Islet precursor cell (in vitro differentiated cells): ENCODE data around the gene KCND3.
"Not testable (repeated sequence)": the region's sequence is repeated elsewhere in the genome, so short reads cannot be mapped to it uniquely, and the experiment has no call there.

ENCODE experiments used
- DNase-seq: peaks from one replicate; pipeline ENCODE4 v3.0.0-alpha.2; 2018

Gene KCND3

GRCh38 chr1:111802110-111802509 is 187.4 kb downstream of the KCND3 start:
- no peak for DNase-seq

GRCh38 chr1:111801071-111801850 is 188.2 kb downstream of the KCND3 start:
- DNase-seq: no peak

- DNase-seq: not testable (repeated sequence)
Observed at GRCh38 chr1:111799722-111800121, 189.7 kb downstream of the KCND3 start.

- no peak for DNase-seq
Observed at GRCh38 chr1:111798580-111798979, 190.9 kb downstream of the KCND3 start.

GRCh38 chr1:111795401-111795800 is 194.1 kb downstream of the KCND3 start:
- no peak for DNase-seq

- no peak for DNase-seq
Observed at GRCh38 chr1:111793923-111794322, 195.5 kb downstream of the KCND3 start.

- no peak for DNase-seq
Observed at GRCh38 chr1:111792249-111792648, 197.2 kb downstream of the KCND3 start.

- DNase-seq: no peak
Observed at GRCh38 chr1:111791776-111792175, 197.7 kb downstream of the KCND3 start.

- DNase-seq: no peak
Observed at GRCh38 chr1:111789666-111790316, 199.7 kb downstream of the KCND3 start.

- no peak for DNase-seq
Observed at GRCh38 chr1:111789142-111789541, 200.3 kb downstream of the KCND3 start.

GRCh38 chr1:111786669-111787207 is 202.7 kb downstream of the KCND3 start:
- DNase-seq: no peak

GRCh38 chr1:111784273-111784901 is 205.1 kb downstream of the KCND3 start:
- no peak for DNase-seq

- no peak for DNase-seq
Observed at GRCh38 chr1:111779546-111779945, 209.9 kb downstream of the KCND3 start.

GRCh38 chr1:111778541-111779051 is 210.9 kb downstream of the KCND3 start:
- no peak for DNase-seq

- no peak for DNase-seq
Observed at GRCh38 chr1:111778066-111778465, 211.4 kb downstream of the KCND3 start.

- no peak for DNase-seq
Observed at GRCh38 chr1:111777301-111777700, 212.2 kb downstream of the KCND3 start.

GRCh38 chr1:111776861-111777260 is 212.6 kb downstream of the KCND3 start:
- no peak for DNase-seq

- no peak for DNase-seq
Observed at GRCh38 chr1:111776391-111776790, 213.1 kb downstream of the KCND3 start.

GRCh38 chr1:111775966-111776365 is 213.5 kb downstream of the KCND3 start:
- no peak for DNase-seq

- DNase-seq: no peak
Observed at GRCh38 chr1:111770916-111771315, 218.6 kb downstream of the KCND3 start.

- DNase-seq: no peak
Observed at GRCh38 chr1:111769517-111770146, 219.8 kb downstream of the KCND3 start.

- DNase-seq: no peak
Observed at GRCh38 chr1:111768625-111769024, 220.8 kb downstream of the KCND3 start.

GRCh38 chr1:111768023-111768422 is 221.4 kb downstream of the KCND3 start:
- no peak for DNase-seq
